A549 (cell line): ENCODE measurements around the gene ITGB7. TPM values are rescaled to one million over a fixed set of nuclear protein-coding genes. Genes with fewer than 3 reads are reported as not detected.
A peak's percentile ranks its signal among the peaks of the same experiment; 100 is the strongest.

Experiments used
- ATAC-seq, 2 experiments: fragments of 200-7000 bp in 1 of 2; fragments of >200 bp in 1 of 2; cut with Nextera tagmentation in 1 of 2; cut with Tn5 transposase in 1 of 2; 3 replicates each; pipeline versions ENCODE4 v1.8.0 to v1.9.1; 2018 to 2020; ENCODE audit warnings: mild to moderate bottlenecking in 1 of 2, moderate library complexity in 1 of 2
- CTCF ChIA-PET: fragments of 300-600 bp; sonication (Branson Sonifier 250); formaldehyde crosslinking; extraction: SDS; loops from one replicate; lab custom pipeline; 2021; ENCODE audit warnings: antibody characterized with exemption, inconsistent platforms; lab: Yijun Ruan, JAX
- POLR2A ChIA-PET: fragments of 350-600 bp; formaldehyde crosslinking; extraction: SDS; loops from one replicate; lab custom pipeline; 2021; ENCODE audit warnings: antibody characterized with exemption, inconsistent platforms; lab: Yijun Ruan, JAX
- DNase-seq, 2 experiments: peaks; one replicate each; pipeline versions ENCODE4 v3.0.0 to v3.0.0-alpha.2; 2011 to 2016; ENCODE audit warnings: low read depth in 1 of 2, low spot score in 1 of 2
- FAIRE-seq: peaks from 2 replicates; lab custom pipeline; 2011; peaks lifted over from hg19 to GRCh38; lab: Jason Lieb, UNC
- H3K27ac ChIP-seq, 2 experiments: fragments of >200 bp; sonication (Bioruptor Twin); formaldehyde crosslinking; 3 replicates each; pipeline ENCODE4 v1.5.1; 2016 to 2017
- H3K4me1 ChIP-seq: fragments of >200 bp; sonication (Bioruptor Twin); formaldehyde crosslinking; 3 replicates; pipeline ENCODE4 v1.6.1; 2016
- H3K4me2 ChIP-seq: fragments of >200 bp; sonication (Bioruptor Twin); formaldehyde crosslinking; 3 replicates; pipeline ENCODE4 v1.6.1; 2016
- H3K4me3 ChIP-seq: fragments of >200 bp; sonication (Bioruptor Twin); formaldehyde crosslinking; 3 replicates; pipeline ENCODE4 v1.5.1; 2016
- H3K9me3 ChIP-seq: fragments of >200 bp; sonication (Bioruptor Twin); formaldehyde crosslinking; 3 replicates; pipeline ENCODE4 v1.6.1; 2016
- CEBPB ChIP-seq, 2 experiments: fragments of >200 bp in 1 of 2; sonication (Bioruptor Twin) in 1 of 2; formaldehyde crosslinking in 1 of 2; IDR thresholded peaks; 2 replicates each; pipeline ENCODE4 v1.6.1; 2012 to 2016
- CHD2 ChIP-seq: fragments of 150-350 bp; IDR thresholded peaks from 2 replicates; pipeline ENCODE4 v1.6.1; 2014; ENCODE audit warnings: low read length; ENCODE audit not compliant: partially characterized antibody
- ESRRA ChIP-seq: fragments of 150-350 bp; IDR thresholded peaks from 2 replicates; pipeline ENCODE4 v1.6.1; 2014; ENCODE audit warnings: mild to moderate bottlenecking, low read length, borderline replicate concordance
- FOSL2 ChIP-seq, 2 experiments: fragments of 450-650 bp in 1 of 2; fragments of >200 bp in 1 of 2; sonication (Bioruptor Twin) in 1 of 2; formaldehyde crosslinking; IDR thresholded peaks; 2 replicates each; pipeline versions ENCODE4 v1.5.0 to v1.6.1; 2016 to 2020; ENCODE audit warnings: mild to moderate bottlenecking in 1 of 2, moderate library complexity in 1 of 2
- HOXA7 ChIP-seq: fragments of 250-450 bp; sonication (Bioruptor Pico); IDR thresholded peaks from 2 replicates; pipeline ENCODE4 v1.5.0; 2020; ENCODE audit warnings: mild to moderate bottlenecking, moderate library complexity
- MAFK ChIP-seq: fragments of 450-650 bp; IDR thresholded peaks from 2 replicates; pipeline ENCODE4 v1.6.1; 2014; ENCODE audit not compliant: partially characterized antibody
- MAZ ChIP-seq: fragments of 150-350 bp; IDR thresholded peaks from 2 replicates; pipeline ENCODE4 v1.6.1; 2014; ENCODE audit warnings: antibody characterized with exemption, low read depth, low read length, borderline replicate concordance
- POLR2A ChIP-seq: IDR thresholded peaks from 2 replicates; pipeline ENCODE4 v1.6.1; 2012; ENCODE audit warnings: mild to moderate bottlenecking, low read length
- POLR2AphosphoS2 ChIP-seq: conservative IDR thresholded peaks from 2 replicates; pipeline ENCODE4 v1.6.1; 2012; ENCODE audit warnings: low read length, improper control_type of control experiment, inconsistent platforms
- RAD21 ChIP-seq, 2 experiments: fragments of >200 bp in 1 of 2; sonication (Bioruptor Twin) in 1 of 2; formaldehyde crosslinking in 1 of 2; IDR thresholded peaks in 1 of 2; conservative IDR thresholded peaks in 1 of 2; 2 replicates in 1 of 2; 3 replicates in 1 of 2; pipeline ENCODE4 v1.6.1; 2012 to 2018; ENCODE audit warnings: inconsistent platforms in 1 of 2
- RFX5 ChIP-seq: fragments of 450-650 bp; IDR thresholded peaks from 2 replicates; pipeline ENCODE4 v1.7.1; 2014; ENCODE audit warnings: antibody characterized with exemption, mild to moderate bottlenecking, moderate library complexity
- SMC3 ChIP-seq: fragments of >200 bp; sonication (Bioruptor Twin); formaldehyde crosslinking; IDR thresholded peaks from 3 replicates; pipeline ENCODE4 v1.6.1; 2018; ENCODE audit warnings: inconsistent platforms
- SREBF2 ChIP-seq: fragments of 450-650 bp; IDR thresholded peaks from 2 replicates; pipeline ENCODE4 v1.6.1; 2014; ENCODE audit warnings: mild to moderate bottlenecking, moderate library complexity
- ZC3H11A ChIP-seq: fragments of 450-650 bp; IDR thresholded peaks from 2 replicates; pipeline ENCODE4 v1.6.1; 2014; ENCODE audit warnings: antibody characterized with exemption, mild to moderate bottlenecking
- ZNF302 ChIP-seq: fragments of 250-450 bp; sonication (Bioruptor Pico); IDR thresholded peaks from 2 replicates; pipeline ENCODE4 v1.9.0; 2021; ENCODE audit warnings: inconsistent platforms, mild to moderate bottlenecking, moderate library complexity
- WGBS: methylation state at CpG from one replicate; pipeline ENCODE4 v1.1.6; 2017; ENCODE audit errors: missing lambda C conversion rate; 5-methylcytosine and 5-hydroxymethylcytosine counted together
- polyA plus RNA-seq, 4 experiments: library from polyadenylated mRNA; depleted of rRNA in 3 of 4; stranded (reverse); fragments of >200 nt; fragmentation: RNase III in 1 of 4; extraction: RNeasy Plus Mini Kit Qiagen cat#74134 plus additional on column Dnase treatment in 1 of 4; gene quantifications; 2 replicates in 3 of 4; 3 replicates in 1 of 4; pipeline ENCODE4 v1.2.3, GENCODE V29; 2011 to 2017
- TF ChIP-seq, protein P1 (sequence below): IDR thresholded peaks from 2 replicates; pipeline ENCODE4 v1.6.1; 2012
- TF ChIP-seq, protein P2 (sequence below): fragments of >200 bp; sonication (Bioruptor Twin); formaldehyde crosslinking; IDR thresholded peaks from 3 replicates; pipeline ENCODE4 v1.5.1; 2016
- TF ChIP-seq, protein P3 (sequence below): IDR thresholded peaks from 2 replicates; pipeline ENCODE4 v1.6.1; 2012

ITGB7 gene
- polyA plus RNA-seq, 2 of the 4 experiments (the other 2 are of a cell fraction), result 0.54 to 0.56 TPM

DNA sequence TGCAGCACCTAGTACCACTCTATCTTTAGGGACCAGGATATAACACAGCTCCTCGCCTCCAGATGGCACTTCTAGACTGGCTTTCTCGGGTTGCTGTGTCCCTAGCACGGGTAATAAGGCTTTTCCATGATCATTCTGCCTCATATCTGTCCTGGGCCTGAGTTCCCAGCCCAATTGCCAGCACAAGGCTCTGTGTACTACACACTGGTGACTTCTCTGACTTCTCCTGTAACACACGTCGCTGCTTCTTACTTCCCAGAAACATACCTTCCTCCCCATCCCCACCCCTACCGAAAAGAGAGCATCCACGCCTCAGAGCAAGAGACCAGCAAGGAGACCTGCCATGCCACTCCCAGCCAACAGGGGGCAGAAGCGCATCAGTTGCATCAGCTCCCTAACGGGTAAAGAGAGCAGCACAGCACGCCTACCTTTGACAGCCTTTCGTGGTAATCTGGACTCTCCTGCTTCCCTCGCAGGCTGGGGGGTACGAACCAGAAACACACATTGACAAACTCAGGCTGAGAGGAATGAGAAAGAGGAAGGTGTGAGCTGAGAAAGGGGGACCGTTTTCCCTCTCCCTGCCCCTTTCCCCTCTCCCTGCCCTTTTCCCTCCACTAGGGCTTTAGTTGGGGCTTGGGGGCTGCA lies 47.7 kb downstream of the ITGB7 start:
- H3K9me3 ChIP-seq, result no peaks in the 10 kb centered on the region
- ChIA-PET POLR2A (interaction anchor here (0.5 to 2.3 kb wide), 9 partner anchors 16 to 136 kb away, joined by 3 to 15 read pairs (median 4); partner anchors contain the start of genes CSAD, PFDN5, SPRYD3 and ZNF740), CTCF (interaction anchor here (0.6 to 14.5 kb wide), 52 partner anchors 8 to 516 kb away, joined by 3 to 646 read pairs (median 4); partner anchors contain the start of genes AAAS, CSAD, ITGB7 and PFDN5)
- FAIRE-seq (peak; percentile 87), DNase-seq (peak; percentile 89 to 96), ATAC-seq (peak; percentile 97 to 98)
- peak overlapping the region; percentile 60 for H3K4me2 ChIP-seq
- WGBS, result 7% methylated on average over 14 of the region's 14 CpGs
- TF ChIP-seq SMC3, result peak; percentile 92
- no peak for TF ChIP-seq POLR2A
- peak; percentile 89 to 93 for TF ChIP-seq RAD21 (conservative IDR thresholded peaks at IDR 0.05 in 1 of 2, IDR thresholded peaks at IDR 0.05 in 1 of 2)
- TF ChIP-seq, protein P1, sequence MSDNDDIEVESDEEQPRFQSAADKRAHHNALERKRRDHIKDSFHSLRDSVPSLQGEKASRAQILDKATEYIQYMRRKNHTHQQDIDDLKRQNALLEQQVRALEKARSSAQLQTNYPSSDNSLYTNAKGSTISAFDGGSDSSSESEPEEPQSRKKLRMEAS, result peak; percentile 71
- 0 out of 2 replicates have a peak, but pooled peaks have one; percentile 49 for TF ChIP-seq MAZ
- peak in 1 of 2 experiments; percentile 67; a peak in 2 of 4 replicates for TF ChIP-seq CEBPB (IDR thresholded peaks at IDR 0.05)
- TF ChIP-seq, protein P2, sequence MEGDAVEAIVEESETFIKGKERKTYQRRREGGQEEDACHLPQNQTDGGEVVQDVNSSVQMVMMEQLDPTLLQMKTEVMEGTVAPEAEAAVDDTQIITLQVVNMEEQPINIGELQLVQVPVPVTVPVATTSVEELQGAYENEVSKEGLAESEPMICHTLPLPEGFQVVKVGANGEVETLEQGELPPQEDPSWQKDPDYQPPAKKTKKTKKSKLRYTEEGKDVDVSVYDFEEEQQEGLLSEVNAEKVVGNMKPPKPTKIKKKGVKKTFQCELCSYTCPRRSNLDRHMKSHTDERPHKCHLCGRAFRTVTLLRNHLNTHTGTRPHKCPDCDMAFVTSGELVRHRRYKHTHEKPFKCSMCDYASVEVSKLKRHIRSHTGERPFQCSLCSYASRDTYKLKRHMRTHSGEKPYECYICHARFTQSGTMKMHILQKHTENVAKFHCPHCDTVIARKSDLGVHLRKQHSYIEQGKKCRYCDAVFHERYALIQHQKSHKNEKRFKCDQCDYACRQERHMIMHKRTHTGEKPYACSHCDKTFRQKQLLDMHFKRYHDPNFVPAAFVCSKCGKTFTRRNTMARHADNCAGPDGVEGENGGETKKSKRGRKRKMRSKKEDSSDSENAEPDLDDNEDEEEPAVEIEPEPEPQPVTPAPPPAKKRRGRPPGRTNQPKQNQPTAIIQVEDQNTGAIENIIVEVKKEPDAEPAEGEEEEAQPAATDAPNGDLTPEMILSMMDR, result peak; percentile 93
- TF ChIP-seq POLR2AphosphoS2, result no peak
- no peak for TF ChIP-seq ZC3H11A
- no peak for TF ChIP-seq SREBF2
- H3K4me3 ChIP-seq, result no peak overlapping the region
- peaks cover 12% of the 10 kb centered on the region for H3K4me1 ChIP-seq
- peak overlapping the region; percentile 55 to 82 for H3K27ac ChIP-seq

DNA sequence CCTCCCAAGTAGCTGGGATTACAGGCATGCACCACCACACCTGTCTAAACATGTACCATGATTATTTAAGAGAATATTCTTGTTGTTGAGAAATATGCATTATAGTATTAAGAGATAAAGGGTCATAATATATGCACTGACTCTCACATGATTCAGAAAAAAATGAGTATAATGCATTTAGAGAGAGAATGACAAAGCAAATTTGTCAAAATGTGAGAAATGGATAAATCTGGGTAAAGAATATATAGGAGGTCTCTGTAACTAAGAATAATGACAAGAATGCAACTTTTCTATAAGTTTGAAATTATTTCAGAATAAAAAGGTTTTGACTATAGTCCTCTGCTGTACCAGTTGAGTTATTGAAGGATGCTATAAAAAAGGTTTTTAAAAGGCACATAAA lies 54.7 kb downstream of the ITGB7 start:
- Histone ChIP-seq H3K27ac (no peak overlapping the region), H3K4me2 (no peak overlapping the region), H3K4me1 (no peaks in the 10 kb centered on the region), H3K4me3 (no peak overlapping the region), H3K9me3 (no peaks in the 10 kb centered on the region)
- ATAC-seq (no peak), DNase-seq (no peak), FAIRE-seq (no peak)
- CTCF ChIA-PET, result interaction anchor here (0.7 to 2.6 kb wide), 7 partner anchors 9 to 87 kb away, joined by 3 to 9 read pairs (median 5); no protein-coding TSS in a partner anchor
- TF ChIP-seq RFX5, result no peak
- no peak for TF ChIP-seq POLR2AphosphoS2
- TF ChIP-seq MAFK, result peak; percentile 30
- POLR2A ChIA-PET, result no interaction called here

DNA sequence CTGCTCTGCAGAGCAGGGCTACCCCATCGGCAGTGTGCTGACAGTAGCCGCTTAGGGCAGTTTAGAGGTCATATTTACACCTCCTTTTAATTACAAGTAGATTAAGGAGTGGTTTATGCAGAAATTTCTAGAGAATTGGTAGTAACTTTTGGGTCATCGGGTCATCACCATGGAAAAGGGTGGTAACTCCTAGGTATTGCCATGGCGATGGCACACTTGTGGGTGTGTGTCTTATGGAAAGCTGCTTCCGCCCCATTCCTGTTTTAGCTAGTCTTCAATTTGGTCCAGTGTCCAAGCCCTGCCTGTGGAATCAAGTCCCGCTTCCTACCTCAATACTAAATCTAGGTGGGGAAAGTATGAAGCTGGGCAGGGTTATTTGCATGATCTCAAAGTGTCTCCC lies 56.0 kb downstream of the ITGB7 start:
- ATAC-seq (no peak), FAIRE-seq (no peak), DNase-seq (no peak)
- Histone ChIP-seq H3K4me3 (no peak overlapping the region), H3K4me2 (no peak overlapping the region), H3K9me3 (no peaks in the 10 kb centered on the region), H3K4me1 (no peaks in the 10 kb centered on the region), H3K27ac (no peak overlapping the region)
- CTCF ChIA-PET, result interaction anchor here (0.6 to 2.6 kb wide), 7 partner anchors 10 to 85 kb away, joined by 3 to 9 read pairs (median 4); no protein-coding TSS in a partner anchor
- TF ChIP-seq CHD2, result no peak
- TF ChIP-seq ZNF302 (CRISPR knock-in tag), result no peak
- TF ChIP-seq, protein P1, result no peak
- TF ChIP-seq FOSL2 (IDR thresholded peaks at IDR 0.05), result no peak
- no peak for TF ChIP-seq FOSL2 (CRISPR knock-in tag; IDR thresholded peaks at IDR 0.05)
- no peak for TF ChIP-seq ESRRA
- TF ChIP-seq SREBF2, result no peak
- TF ChIP-seq, protein P3, sequence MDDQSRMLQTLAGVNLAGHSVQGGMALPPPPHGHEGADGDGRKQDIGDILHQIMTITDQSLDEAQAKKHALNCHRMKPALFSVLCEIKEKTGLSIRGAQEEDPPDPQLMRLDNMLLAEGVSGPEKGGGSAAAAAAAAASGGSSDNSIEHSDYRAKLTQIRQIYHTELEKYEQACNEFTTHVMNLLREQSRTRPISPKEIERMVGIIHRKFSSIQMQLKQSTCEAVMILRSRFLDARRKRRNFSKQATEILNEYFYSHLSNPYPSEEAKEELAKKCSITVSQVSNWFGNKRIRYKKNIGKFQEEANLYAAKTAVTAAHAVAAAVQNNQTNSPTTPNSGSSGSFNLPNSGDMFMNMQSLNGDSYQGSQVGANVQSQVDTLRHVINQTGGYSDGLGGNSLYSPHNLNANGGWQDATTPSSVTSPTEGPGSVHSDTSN, result no peak
- TF ChIP-seq HOXA7, result no peak
- 89% methylated on average over 6 of the region's 6 CpGs for WGBS
- POLR2A ChIA-PET, result no interaction called here
